Retina (tissue), 1 donor: ENCODE results near the gene PRTFDC1.

Experiments used
- DNase-seq: peaks from one replicate; pipeline ENCODE4 v3.0.0-alpha.2; 2016

PRTFDC1 gene

GRCh38 chr10:24834869-24835268 is 117.5 kb downstream of the PRTFDC1 start:
- no peak for DNase-seq

DNA sequence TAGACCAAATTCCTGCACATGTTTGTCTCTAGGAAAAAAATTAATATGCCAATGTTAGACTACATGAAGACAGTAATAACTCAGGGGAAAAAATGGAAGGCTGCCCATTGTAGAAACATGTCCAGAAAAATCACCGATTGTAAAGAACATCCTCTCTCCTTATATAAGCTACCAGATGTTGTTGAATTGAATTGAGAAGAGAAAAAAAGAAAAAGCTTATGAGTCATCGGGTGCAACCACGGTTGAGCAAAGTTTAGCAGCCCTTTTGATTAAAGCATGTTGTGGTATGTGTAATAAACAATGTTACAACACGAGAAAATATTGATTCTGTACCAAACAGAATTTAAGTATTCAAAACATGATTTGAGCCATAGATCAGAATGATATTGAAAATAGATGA is 126.4 kb downstream of the PRTFDC1 start:
- DNase-seq: no peak

GRCh38 chr10:24825551-24825950 is 126.9 kb downstream of the PRTFDC1 start:
- DNase-seq: no peak

- DNase-seq: no peak
Measured at GRCh38 chr10:24824536-24824935, 127.9 kb downstream of the PRTFDC1 start.

DNA sequence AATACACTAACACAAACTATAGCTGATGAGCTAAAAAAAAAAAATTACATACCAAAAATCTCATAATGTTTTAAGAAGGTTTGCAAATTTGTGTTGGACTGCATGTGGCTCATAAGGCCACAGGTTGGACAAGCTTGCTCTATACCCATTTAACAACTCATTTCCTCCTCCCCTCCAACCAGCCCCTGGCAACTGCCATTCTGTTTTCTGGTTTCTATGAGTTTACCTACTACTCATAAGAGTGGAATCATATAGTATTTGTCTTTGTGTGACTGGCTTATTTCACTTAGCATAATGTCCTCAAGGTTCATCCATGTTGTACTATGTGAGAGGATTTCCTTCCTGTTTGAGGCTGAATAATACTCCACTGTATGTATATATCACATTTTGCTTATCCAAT is 128.3 kb downstream of the PRTFDC1 start:
- DNase-seq: no peak

GRCh38 chr10:24822590-24822989 is 129.8 kb downstream of the PRTFDC1 start:
- DNase-seq: no peak

- no peak for DNase-seq
Measured at GRCh38 chr10:24821986-24822385, 130.4 kb downstream of the PRTFDC1 start.

DNA sequence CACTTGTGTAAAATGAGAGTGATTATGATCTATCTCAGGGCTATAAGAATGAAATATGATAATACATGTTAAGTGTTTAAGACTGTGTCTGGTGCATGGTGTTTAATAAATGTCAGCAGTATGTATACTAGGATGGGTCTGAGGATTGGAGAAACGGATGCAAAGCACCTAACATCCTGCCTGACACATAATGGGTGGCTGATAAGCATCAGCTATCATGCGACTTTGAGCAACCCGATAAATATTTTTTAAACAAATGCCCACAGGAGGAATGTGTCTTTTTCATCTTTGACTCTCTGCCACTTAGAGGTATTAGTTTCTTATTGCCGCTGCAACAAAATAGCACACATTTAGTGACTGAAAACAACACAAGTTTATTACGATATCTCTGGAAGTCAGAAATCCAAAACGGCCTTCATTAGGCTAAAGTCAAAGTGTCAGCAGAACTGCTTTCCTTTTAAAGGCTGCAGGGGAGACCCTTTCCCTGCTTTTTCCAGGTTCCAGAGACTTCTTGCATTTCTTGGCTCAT is 135.5 kb downstream of the PRTFDC1 start:
- DNase-seq: no peak

DNA sequence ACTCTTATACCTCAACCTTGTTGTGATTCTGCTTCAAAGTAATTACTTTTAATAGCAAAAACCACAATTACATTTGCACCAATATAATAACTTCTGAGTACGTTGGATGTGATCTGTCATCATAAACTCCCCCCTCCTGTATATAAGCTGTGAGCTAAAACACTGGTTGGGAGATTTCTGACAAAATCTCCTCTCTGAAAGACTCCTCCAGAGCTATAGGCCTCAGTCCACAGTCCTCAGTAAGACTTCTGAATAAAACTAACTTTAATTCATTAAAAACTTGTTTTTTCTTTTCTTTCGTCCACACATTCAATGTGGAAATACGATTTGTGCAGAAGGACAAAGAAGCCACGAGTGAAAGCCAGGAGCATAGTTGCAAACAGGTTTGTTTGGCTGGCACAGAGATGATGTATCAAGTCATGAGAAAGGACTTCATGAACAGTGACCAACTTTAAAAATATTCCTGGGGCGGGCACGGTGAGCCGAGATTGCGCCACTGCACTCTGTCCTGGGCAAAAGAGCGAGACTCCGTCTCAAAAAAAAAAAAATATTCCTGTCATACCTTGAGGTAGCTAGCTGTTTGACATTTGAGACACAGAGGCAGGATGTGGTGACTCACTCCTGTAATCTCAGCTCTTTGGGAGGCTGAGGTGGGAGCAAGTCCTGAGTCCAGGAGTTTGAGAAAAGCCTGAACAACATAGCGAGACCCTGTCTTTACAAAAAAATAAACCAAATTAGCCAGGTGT is 137.7 kb downstream of the PRTFDC1 start:
- no peak for DNase-seq

DNA sequence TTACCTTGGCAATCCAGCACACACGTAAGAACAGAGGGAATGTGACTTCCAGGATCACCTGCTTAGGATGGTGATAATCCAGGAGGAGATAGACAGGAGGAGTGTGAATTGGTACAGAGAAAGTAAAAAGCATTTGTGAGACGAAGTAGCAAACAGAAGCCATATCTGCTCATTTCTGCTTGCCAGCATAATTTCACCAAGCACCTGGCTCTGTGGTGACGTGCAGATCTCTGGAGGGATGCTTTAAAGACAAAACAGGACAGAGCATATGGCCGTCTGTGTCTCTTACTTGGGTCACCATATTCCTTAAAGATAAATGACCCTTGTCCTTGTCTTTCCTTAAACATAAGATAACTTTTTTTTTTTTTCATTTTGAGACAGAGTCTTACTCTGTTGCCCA is 138.6 kb downstream of the PRTFDC1 start:
- DNase-seq: no peak

GRCh38 chr10:24806262-24806661 is 146.1 kb downstream of the PRTFDC1 start:
- DNase-seq: no peak

DNA sequence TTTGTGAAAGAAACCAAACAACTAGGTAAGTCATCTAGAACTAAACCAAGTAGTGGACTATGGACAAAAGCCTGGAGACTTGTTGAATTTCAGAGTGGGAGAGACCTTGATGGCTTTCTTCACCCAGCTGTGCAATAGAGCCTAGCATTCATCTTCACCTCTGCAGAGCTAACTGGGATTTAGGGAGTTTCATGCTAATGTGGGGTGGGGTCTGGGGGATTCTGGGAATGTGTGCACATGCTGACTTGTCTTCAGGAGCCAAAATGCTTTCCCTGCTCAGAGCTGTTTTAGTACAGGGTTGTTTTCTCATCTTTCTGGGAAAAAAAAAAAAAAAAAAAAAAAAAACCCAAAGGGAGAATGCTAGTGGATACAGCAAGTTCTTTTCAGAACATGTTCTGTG is 147.4 kb downstream of the PRTFDC1 start:
- no peak for DNase-seq

DNA sequence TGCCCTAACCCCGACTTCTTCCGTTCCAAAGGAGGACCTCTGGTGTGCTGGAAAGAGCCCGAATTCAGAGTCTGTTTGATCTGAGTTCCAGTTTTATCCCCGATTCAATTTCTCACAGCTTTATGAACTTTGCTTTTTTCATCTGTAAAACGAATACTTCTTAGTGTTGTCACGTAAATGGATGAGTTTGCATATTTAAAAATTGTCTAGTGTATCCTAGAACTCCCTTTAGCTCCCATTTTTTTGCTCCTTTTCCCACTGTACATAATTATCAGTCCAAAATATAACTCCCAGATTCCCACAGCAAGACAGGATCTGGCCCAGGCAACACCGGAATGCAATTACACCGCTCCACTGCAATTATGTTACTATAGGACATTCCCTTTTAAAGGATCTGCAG is 148.0 kb downstream of the PRTFDC1 start:
- DNase-seq: no peak

GRCh38 chr10:24802378-24802777 is 150.0 kb downstream of the PRTFDC1 start:
- no peak for DNase-seq

DNA sequence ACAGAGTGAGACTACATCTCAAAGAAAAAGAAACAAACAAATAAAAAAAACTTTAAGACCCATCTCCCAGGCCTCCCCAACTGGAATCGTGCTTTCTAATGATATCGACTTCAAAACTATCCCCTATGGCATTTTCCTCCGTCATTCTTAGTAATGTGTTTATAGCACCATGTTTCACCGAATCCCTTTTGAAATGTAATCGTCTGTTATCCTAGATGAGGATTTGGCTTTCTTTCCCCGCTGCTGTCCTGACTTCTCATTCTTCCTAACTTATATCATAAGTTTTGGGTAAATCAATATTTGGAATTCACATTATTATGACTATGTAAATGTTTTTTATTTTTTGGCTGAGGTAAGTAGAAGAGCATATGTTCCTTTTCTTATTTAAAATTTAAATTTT is 151.5 kb downstream of the PRTFDC1 start:
- DNase-seq: no peak
